SU-DHL-6 (cell line): ENCODE results near the gene LAD1.
A peak's percentile ranks its signal among the peaks of the same experiment; 100 is the strongest.

ENCODE experiments used
- H2AFZ ChIP-seq: fragments of 200-600 bp; sonication (generic); 2 replicates; pipeline ENCODE4 v1.6.1; 2014; ENCODE audit warnings: low read depth, mild to moderate bottlenecking, moderate library complexity, mixed read lengths, antibody characterized with exemption, low read length; ENCODE audit not compliant: severe bottlenecking
- H3F3A ChIP-seq: fragments of 200-600 bp; shearing (Covaris generic); 2 replicates; pipeline ENCODE4 v1.6.0; 2016; ENCODE audit warnings: antibody characterized with exemption, mild to moderate bottlenecking; ENCODE audit not compliant: insufficient read depth
- H3K27ac ChIP-seq: fragments of 200-600 bp; sonication (generic); 2 replicates; pipeline ENCODE4 v1.5.1; 2016; ENCODE audit warnings: low read depth, mild to moderate bottlenecking, low read length, moderate library complexity, mixed read lengths
- H3K27me3 ChIP-seq: fragments of 200-600 bp; sonication (generic), shearing (Covaris generic); 2 replicates; pipeline ENCODE4 v1.6.0; 2014; ENCODE audit warnings: mild to moderate bottlenecking, low read length
- H3K36me3 ChIP-seq: fragments of 200-600 bp; sonication (generic); 2 replicates; pipeline ENCODE4 v1.6.1; 2014; ENCODE audit warnings: mild to moderate bottlenecking, low read length, mixed read lengths
- H3K4me2 ChIP-seq: fragments of 300-600, 200-600 bp; shearing (Covaris generic), sonication (generic); 2 replicates; pipeline ENCODE4 v1.6.0; 2014; ENCODE audit warnings: low read length, low read depth, mild to moderate bottlenecking; ENCODE audit not compliant: poor library complexity, severe bottlenecking
- H3K4me3 ChIP-seq: fragments of 200-600 bp; sonication (generic); 2 replicates; pipeline ENCODE4 v1.5.1; 2014; ENCODE audit warnings: antibody characterized with exemption, low read length, mild to moderate bottlenecking, mixed read lengths; ENCODE audit not compliant: insufficient read depth, poor library complexity, severe bottlenecking
- H3K79me2 ChIP-seq: fragments of 200-600 bp; sonication (generic); 2 replicates; pipeline ENCODE4 v1.6.1; 2014; ENCODE audit warnings: mild to moderate bottlenecking, low read length, moderate library complexity; ENCODE audit not compliant: insufficient read depth
- H3K9ac ChIP-seq: fragments of 200-600 bp; sonication (generic); 2 replicates; pipeline ENCODE4 v1.7.0; 2014; ENCODE audit warnings: mild to moderate bottlenecking, low read length
- H3K9me2 ChIP-seq: fragments of 200-600 bp; sonication (generic); replicated peaks from 2 replicates; pipeline ENCODE4 v1.6.1; 2014; ENCODE audit warnings: low read length; ENCODE audit not compliant: insufficient read depth
- H3K9me3 ChIP-seq: fragments of 200-600 bp; sonication (generic); 2 replicates; pipeline ENCODE4 v1.6.1; 2014; ENCODE audit warnings: low read length, mixed read lengths; ENCODE audit not compliant: insufficient read depth
- H4K20me1 ChIP-seq: fragments of 200-600 bp; sonication (generic); 2 replicates; pipeline ENCODE4 v1.6.1; 2014; ENCODE audit warnings: low read depth, mild to moderate bottlenecking, antibody characterized with exemption, low read length, moderate library complexity, mixed read lengths
- CTCF ChIP-seq: fragments of 200-600 bp; sonication (generic); IDR thresholded peaks from one replicate; pipeline ENCODE4 v1.5.1; 2017; ENCODE audit warnings: antibody characterized with exemption, mild to moderate bottlenecking, low read length, moderate library complexity; ENCODE audit not compliant: insufficient read depth, poor library complexity, severe bottlenecking
- EZH2phosphoT487 ChIP-seq: fragments of 200-600 bp; sonication (generic), shearing (Covaris generic); conservative IDR thresholded peaks from 2 replicates; pipeline ENCODE4 v1.6.1; 2018; ENCODE audit warnings: mild to moderate bottlenecking, antibody characterized with exemption, low read length, moderate library complexity, mixed read lengths

The LAD1 gene

GRCh38 chr1:201347498-201348210, 51.5 kb downstream of the LAD1 start:
- Histone ChIP-seq H3K9ac (no peak overlapping the region), H3K4me3 (no peak overlapping the region), H3K36me3 (no peaks in the 10 kb centered on the region)

GRCh38 chr1:201346987-201347386, 52.1 kb downstream of the LAD1 start:
- Histone ChIP-seq H3K79me2 (no peaks in the 10 kb centered on the region), H3K4me2 (no peak overlapping the region), H2AFZ (no peak overlapping the region), H3K36me3 (no peaks in the 10 kb centered on the region), H3K27ac (no peak overlapping the region), H3K27me3 (no peaks in the 10 kb centered on the region; the same call in 1 of the 2 replicates), H4K20me1 (no peaks in the 10 kb centered on the region), H3K9me2 (no peaks in the 10 kb centered on the region), H3F3A (no peaks in the 10 kb centered on the region), H3K9me3 (no peaks in the 10 kb centered on the region), H3K9ac (no peak overlapping the region), H3K4me3 (no peak overlapping the region)
- no peak for TF ChIP-seq EZH2phosphoT487
- TF ChIP-seq CTCF = no peak

More at GRCh38 chr1:201347498-201348210, 51.5 kb downstream of the LAD1 start:
- no peak overlapping the region for H2AFZ ChIP-seq
- H3F3A ChIP-seq = no peaks in the 10 kb centered on the region
- no peaks in the 10 kb centered on the region for H3K9me2 ChIP-seq
- no peaks in the 10 kb centered on the region for H4K20me1 ChIP-seq
- no peaks in the 10 kb centered on the region; the same call in 1 of the 2 replicates for H3K27me3 ChIP-seq
- H3K9me3 ChIP-seq = no peaks in the 10 kb centered on the region
- H3K79me2 ChIP-seq = no peaks in the 10 kb centered on the region
- TF ChIP-seq CTCF (no peak), EZH2phosphoT487 (no peak)
- no peak overlapping the region for H3K27ac ChIP-seq
- H3K4me2 ChIP-seq = no peak overlapping the region

GRCh38 chr1:201346337-201346939, 52.7 kb downstream of the LAD1 start:
- Histone ChIP-seq H3K27me3 (no peaks in the 10 kb centered on the region; the same call in 1 of the 2 replicates), H2AFZ (no peak overlapping the region), H3F3A (no peaks in the 10 kb centered on the region), H3K4me2 (no peak overlapping the region), H4K20me1 (no peaks in the 10 kb centered on the region), H3K36me3 (no peaks in the 10 kb centered on the region), H3K9me2 (no peaks in the 10 kb centered on the region), H3K27ac (no peak overlapping the region), H3K4me3 (no peak overlapping the region), H3K9ac (no peak overlapping the region), H3K9me3 (no peaks in the 10 kb centered on the region), H3K79me2 (no peaks in the 10 kb centered on the region)
- TF ChIP-seq CTCF (peak; percentile 44), EZH2phosphoT487 (no peak)
